ENCODE data around the gene CCL3.
"Not testable (repeated sequence)": the region's sequence is repeated elsewhere in the genome, so short reads cannot be mapped to it uniquely, and the experiment has no call there.

The CCL3 gene

DNA sequence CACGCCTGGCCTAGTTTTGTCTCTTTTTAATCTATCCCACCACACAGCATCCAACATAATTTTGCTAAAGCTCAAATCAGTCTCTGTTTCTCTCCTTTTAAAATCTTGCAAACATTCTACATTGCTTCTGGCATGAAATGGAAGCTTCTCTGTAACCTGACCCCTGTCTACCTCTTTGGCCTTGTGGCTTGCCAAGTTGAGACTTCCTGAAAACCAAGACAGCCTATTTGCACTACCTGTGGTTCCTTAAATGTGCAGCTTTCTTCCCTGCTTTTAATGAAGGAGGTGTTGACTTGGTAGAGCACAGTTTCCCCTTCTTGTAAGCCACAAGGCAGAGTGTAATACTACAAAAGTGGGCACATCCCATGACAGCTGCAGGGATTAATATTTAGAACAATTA lies 6.0 kb upstream of the CCL3 start:
- TF ChIP-seq CTCF (conservative IDR thresholded peaks at IDR 0.05; ENCODE audit: low read length): no peak
- DNase-seq (ENCODE audit: low read depth): no peak
- H3K4me3 ChIP-seq (ENCODE audit: low read length): no peak overlapping the region

- TF ChIP-seq CTCF (conservative IDR thresholded peaks at IDR 0.05; ENCODE audit: low read length): no peak
- H3K4me3 ChIP-seq (ENCODE audit: low read length): no peak overlapping the region
- DNase-seq (ENCODE audit: low read depth): no peak
These were observed 4.8 kb upstream of the CCL3 start for GRCh38 chr17:36094746-36095145.

GRCh38 chr17:36094232-36094631 lies 4.3 kb upstream of the CCL3 start:
- no peak for DNase-seq (ENCODE audit: low read depth)
- H3K4me3 ChIP-seq (ENCODE audit: low read length): no peak overlapping the region
- TF ChIP-seq CTCF (conservative IDR thresholded peaks at IDR 0.05; ENCODE audit: low read length): no peak

GRCh38 chr17:36092715-36093114 lies 2.8 kb upstream of the CCL3 start:
- H3K4me3 ChIP-seq (ENCODE audit: low read length); DNase-seq (ENCODE audit: low read depth): not testable (repeated sequence)

DNA sequence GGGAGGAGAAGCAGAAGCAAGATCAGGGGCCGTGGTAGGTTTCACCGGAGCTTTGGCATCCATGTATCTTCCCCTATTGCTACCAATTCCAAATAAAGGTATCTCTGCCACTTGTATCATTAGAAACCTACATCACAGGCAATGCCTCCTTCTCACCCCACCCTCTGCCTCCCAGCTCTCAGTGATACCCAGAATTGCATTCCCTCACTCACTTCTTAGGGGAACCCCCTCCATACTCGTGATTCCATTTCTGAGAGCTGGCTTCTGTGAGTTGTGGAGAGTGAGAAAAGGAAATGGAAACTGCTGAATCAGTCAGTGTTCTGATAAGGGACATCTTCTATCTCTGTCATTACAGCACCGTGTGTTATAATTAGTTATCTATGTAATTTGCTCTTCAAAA lies 2.3 kb upstream of the CCL3 start:
- no peak for DNase-seq (ENCODE audit: low read depth)
- no peak for TF ChIP-seq CTCF (conservative IDR thresholded peaks at IDR 0.05; ENCODE audit: low read length)
- H3K4me3 ChIP-seq (ENCODE audit: low read length): no peak overlapping the region

DNA sequence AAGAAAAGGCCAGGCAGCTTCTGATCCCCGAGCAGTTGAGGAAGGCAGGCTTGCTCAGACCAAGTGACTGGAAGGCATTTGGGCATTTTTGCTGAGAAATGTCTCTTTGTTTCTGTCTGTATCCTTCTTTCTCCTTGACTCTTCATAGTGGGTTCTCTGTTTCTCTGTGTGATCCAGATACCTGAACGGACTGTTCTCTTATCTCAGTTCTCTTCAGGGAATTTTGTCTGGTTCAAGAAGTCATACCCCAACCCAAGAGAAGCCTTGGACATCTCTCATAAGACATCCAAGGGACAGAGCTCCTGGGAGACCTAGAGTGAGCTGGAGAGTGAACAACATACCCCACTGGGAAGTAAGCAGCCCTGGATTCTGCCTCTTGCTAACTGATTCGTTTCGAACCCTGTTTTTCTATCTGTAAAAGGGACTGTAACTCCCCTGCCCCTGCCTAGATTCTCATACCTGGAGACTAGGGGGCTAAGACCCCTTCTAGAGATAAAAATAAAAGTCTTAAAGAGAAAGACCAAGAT lies 541 bp downstream of the CCL3 start:
- DNase-seq (ENCODE audit: low read depth): no peak
- TF ChIP-seq CTCF (conservative IDR thresholded peaks at IDR 0.05; ENCODE audit: low read length): no peak
- no peak overlapping the region for H3K4me3 ChIP-seq (ENCODE audit: low read length)

DNA sequence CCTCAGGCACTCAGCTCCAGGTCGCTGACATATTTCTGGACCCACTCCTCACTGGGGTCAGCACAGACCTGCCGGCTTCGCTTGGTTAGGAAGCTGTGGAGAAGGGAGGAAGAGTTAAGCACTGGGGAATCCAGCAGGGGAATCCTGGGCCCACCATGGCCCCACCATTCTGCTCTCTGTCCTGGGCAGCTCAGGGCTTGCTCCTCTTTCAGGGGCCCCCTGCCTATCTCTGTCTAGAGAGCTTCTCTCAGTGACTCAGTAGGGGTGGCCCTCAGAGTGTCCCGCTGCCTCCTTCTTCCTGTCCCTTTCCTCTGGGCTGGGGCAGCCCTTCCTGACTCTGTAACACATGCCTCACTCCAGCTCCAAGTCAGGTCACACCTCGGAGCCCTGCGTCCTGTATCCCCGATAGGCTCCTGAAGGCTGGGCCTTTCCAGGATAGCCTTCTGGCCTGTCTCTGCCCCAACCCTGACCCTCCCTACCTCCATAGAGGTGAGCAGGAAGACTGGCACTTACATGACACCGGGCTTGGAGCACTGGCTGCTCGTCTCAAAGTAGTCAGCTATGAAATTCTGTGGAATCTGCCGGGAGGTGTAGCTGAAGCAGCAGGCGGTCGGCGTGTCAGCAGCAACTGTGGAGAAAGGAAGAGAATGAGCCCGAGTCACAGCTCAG lies 1.1 kb downstream of the CCL3 start:
- TF ChIP-seq CTCF (conservative IDR thresholded peaks at IDR 0.05; ENCODE audit: low read length): no peak
- DNase-seq (ENCODE audit: low read depth): no peak
- H3K4me3 ChIP-seq (ENCODE audit: low read length): no peak overlapping the region

DNA sequence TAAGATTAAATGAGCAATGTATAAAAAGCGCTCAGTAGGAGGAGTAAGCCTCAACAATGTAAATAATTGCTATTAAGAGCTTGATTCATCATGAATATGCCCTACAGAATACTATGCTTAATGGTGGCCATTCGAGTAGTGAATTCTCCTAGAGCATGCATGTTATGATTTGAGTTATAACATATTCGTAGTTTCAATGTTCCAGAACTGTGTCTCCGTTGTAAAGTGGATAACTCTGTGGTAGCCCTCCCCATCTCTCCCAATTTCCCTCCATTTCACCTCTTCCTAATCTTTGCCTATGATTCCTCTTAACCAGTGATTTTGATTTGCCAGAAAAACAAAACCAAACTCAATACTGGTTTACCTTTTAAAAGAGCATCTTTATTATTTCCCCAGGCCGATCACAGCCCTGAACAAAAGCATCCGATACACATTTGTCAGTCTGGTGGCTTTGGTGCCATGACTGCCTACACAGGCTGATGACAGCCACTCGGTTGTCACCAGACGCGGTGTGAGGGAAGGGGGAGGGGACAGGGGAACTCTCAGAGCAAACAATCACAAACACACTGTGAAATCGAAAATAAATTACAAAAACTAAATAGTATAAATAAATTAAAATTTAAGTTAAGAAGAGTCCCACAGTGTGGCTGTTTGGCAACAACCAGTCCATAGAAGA lies 1.9 kb downstream of the CCL3 start:
- H3K4me3 ChIP-seq (ENCODE audit: low read length); DNase-seq (ENCODE audit: low read depth): not testable (repeated sequence)

GRCh38 chr17:36087471-36087870 lies 2.5 kb downstream of the CCL3 start:
- not testable (repeated sequence) for H3K4me3 ChIP-seq (ENCODE audit: low read length); DNase-seq (ENCODE audit: low read depth)
